Prostate gland (tissue), 2 donors: Measurements from ENCODE around the gene ZNF491. TPM values are rescaled to one million over a fixed set of nuclear protein-coding genes. Genes with fewer than 3 reads are reported as not detected.

ENCODE experiments used
- DNase-seq: peaks from one replicate; pipeline ENCODE4 v3.0.0-alpha.2; 2019; ENCODE audit warnings: low spot score
- H3K27ac ChIP-seq, 2 donors: fragments of 200-600 bp; sonication (generic); 2 replicates each; pipeline ENCODE4 v1.5.1; 2017 to 2019
- H3K27me3 ChIP-seq: fragments of 200-600 bp; sonication (generic); replicated peaks from 2 replicates; pipeline ENCODE4 v1.5.1; 2019; ENCODE audit not compliant: insufficient read depth
- H3K36me3 ChIP-seq, 2 donors: fragments of 200-600 bp; sonication (generic); 1 replicate in 1 of 2; 2 replicates in 1 of 2; pipeline versions ENCODE4 v1.5.1 to v1.8.1; 2017 to 2019
- H3K4me1 ChIP-seq: fragments of 200-600 bp; sonication (generic); replicated peaks from 2 replicates; pipeline ENCODE4 v1.5.1; 2019
- H3K4me3 ChIP-seq, 2 donors: fragments of 200-600 bp; sonication (generic); 2 replicates each; pipeline ENCODE4 v1.5.1; 2017 to 2019
- H3K9me3 ChIP-seq: fragments of 200-600 bp; sonication (generic); 2 replicates; pipeline ENCODE4 v1.5.1; 2017
- CTCF ChIP-seq, 4 experiments: fragments of 200-600 bp in 2 of 4; fragments of 450-650 bp in 2 of 4; sonication (generic) in 2 of 4; IDR thresholded peaks; 1 replicate in 3 of 4; 2 replicates in 1 of 4; pipeline ENCODE4 v1.5.1; 2016 to 2019; ENCODE audit warnings: antibody characterized with exemption in 4 of 4, mild to moderate bottlenecking in 2 of 4, moderate library complexity in 2 of 4
- POLR2A ChIP-seq: fragments of 450-650 bp; IDR thresholded peaks from one replicate; pipeline ENCODE4 v1.6.1; 2016; ENCODE audit warnings: antibody characterized with exemption, mild to moderate bottlenecking
- POLR2AphosphoS5 ChIP-seq: sonication (generic); formaldehyde crosslinking; IDR thresholded peaks from one replicate; pipeline ENCODE4 v1.6.1; 2017; ENCODE audit warnings: antibody characterized with exemption
- WGBS: methylation state at CpG from one replicate; pipeline ENCODE4 v1.1.5; 2018; 5-methylcytosine and 5-hydroxymethylcytosine counted together
- intact Hi-C: fragments of 100-400 bp; cut with DNase I; formaldehyde crosslinking; loops from one replicate; pipeline ENCODE4 v1.14.2; 2022
- total RNA-seq, 2 donors: library from RNA; depleted of rRNA; stranded (reverse); fragments of >200 nt; gene quantifications; one replicate each; pipeline ENCODE4 v1.1.0, GENCODE V29; 2016

Gene ZNF491
- total RNA-seq, 2 donors from 2014 or later: 1.6 to 2.3 TPM

- Histone ChIP-seq H3K4me1 (no peaks in the 10 kb centered on the region), H3K36me3 (no peaks in the 10 kb centered on the region), H3K27me3 (peaks cover 3% of the 10 kb centered on the region), H3K4me3 (no peak overlapping the region), H3K9me3 (no peaks in the 10 kb centered on the region), H3K27ac (no peak overlapping the region)
- intact Hi-C loops: no loop called here
- TF ChIP-seq POLR2A (no peak), POLR2AphosphoS5 (no peak), CTCF (IDR thresholded peaks at IDR 0.05) (no peak)
- no peak for DNase-seq
- WGBS: 84% methylated on average over 1 of the region's 1 CpG
Observed at GRCh38 chr19:11756965-11757364, 41.4 kb upstream of the ZNF491 start.

DNA sequence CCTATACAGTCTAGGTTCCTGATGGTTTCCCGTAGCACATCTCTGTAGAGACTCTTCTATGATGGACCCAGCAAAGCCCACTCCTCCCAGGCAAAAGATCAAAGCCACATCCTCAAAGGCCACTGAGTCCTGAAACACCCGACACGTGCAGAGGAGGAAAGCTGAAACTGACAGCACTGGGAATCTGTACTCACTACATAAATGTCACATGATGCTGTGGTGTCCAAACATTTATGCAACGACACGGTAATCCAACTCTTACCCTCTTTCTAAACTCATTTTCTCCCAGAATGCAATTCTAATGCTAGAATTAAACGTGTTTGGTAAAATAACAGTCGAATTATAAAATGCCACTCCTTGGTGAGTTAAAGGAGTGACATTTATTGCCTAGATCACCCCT is 38.5 kb upstream of the ZNF491 start:
- 66% methylated on average over 7 of the region's 7 CpGs for WGBS
- Histone ChIP-seq H3K36me3 (no peaks in the 10 kb centered on the region), H3K4me1 (no peaks in the 10 kb centered on the region), H3K27me3 (peaks cover 3% of the 10 kb centered on the region), H3K27ac (no peak overlapping the region), H3K9me3 (no peaks in the 10 kb centered on the region), H3K4me3 (no peak overlapping the region)
- no peak for TF ChIP-seq POLR2AphosphoS5
- TF ChIP-seq POLR2A: no peak
- TF ChIP-seq CTCF (IDR thresholded peaks at IDR 0.05): no peak
- intact Hi-C loops: no loop called here
- no peak for DNase-seq

- intact Hi-C loops: no loop called here
- whole genome bisulfite sequencing: 79% methylated on average over 3 of the region's 3 CpGs
- no peak for DNase-seq
Observed at GRCh38 chr19:11763117-11763516, 35.2 kb upstream of the ZNF491 start.

DNA sequence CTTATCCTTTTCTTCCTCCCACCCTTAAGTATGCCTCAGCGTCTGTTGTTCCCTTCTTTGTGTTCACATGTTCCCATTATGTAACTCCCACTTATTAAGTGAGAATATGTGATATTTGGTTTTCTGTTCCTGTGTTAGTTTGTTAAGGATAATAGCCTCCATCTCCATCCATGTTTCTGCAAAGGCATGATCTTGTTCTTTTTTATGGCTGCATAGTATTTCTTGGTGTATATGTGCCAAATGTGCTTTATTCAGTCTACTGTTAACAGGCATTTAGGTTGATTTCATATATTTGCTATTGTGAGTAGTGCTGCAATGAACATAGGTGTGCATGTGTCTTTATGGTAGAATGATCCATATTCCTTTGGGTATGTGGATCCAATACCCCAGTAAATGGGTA is 34.7 kb upstream of the ZNF491 start:
- WGBS: 87% methylated on average over 1 of the region's 1 CpG
- peaks cover 3% of the 10 kb centered on the region for H3K27me3 ChIP-seq
- TF ChIP-seq CTCF (IDR thresholded peaks at IDR 0.05) (no peak), POLR2AphosphoS5 (no peak), POLR2A (no peak)
- DNase-seq: no peak
- no peaks in the 10 kb centered on the region for H3K36me3 ChIP-seq
- intact Hi-C loops: no loop called here
- H3K27ac ChIP-seq: no peak overlapping the region
- H3K4me3 ChIP-seq: no peak overlapping the region
- H3K9me3 ChIP-seq: no peaks in the 10 kb centered on the region
- H3K4me1 ChIP-seq: no peaks in the 10 kb centered on the region

More at GRCh38 chr19:11763117-11763516, 35.2 kb upstream of the ZNF491 start:
- no peaks in the 10 kb centered on the region for H3K4me1 ChIP-seq
- TF ChIP-seq POLR2A (no peak), CTCF (IDR thresholded peaks at IDR 0.05) (no peak), POLR2AphosphoS5 (no peak)
- no peak overlapping the region for H3K4me3 ChIP-seq
- no peak overlapping the region for H3K27ac ChIP-seq
- H3K36me3 ChIP-seq: no peaks in the 10 kb centered on the region
- no peaks in the 10 kb centered on the region for H3K9me3 ChIP-seq
- peaks cover 3% of the 10 kb centered on the region for H3K27me3 ChIP-seq
